Measurements from ENCODE around the gene SKI.

- TF ChIP-seq CTCF (IDR thresholded peaks at IDR 0.05) (no peak), POLR2A (IDR thresholded peaks at IDR 0.05) (no peak)
These were observed 109.0 kb downstream of the SKI start for GRCh38 chr1:2337081-2337480.
